HFFc6 (cell line): ENCODE data around the gene ABCA7. TPM values are rescaled to one million over a fixed set of nuclear protein-coding genes. Genes with fewer than 3 reads are reported as not detected.

Source experiments
- DNase-seq: peaks from one replicate; pipeline ENCODE4 v3.0.0-alpha.2; 2018
- H3K27ac Mint-ChIP-seq: 2 replicates; pipeline ENCODE4 v1.8.0; 2020; ENCODE audit warnings: mild to moderate bottlenecking, mixed read lengths
- H3K27me3 Mint-ChIP-seq: 2 replicates; pipeline ENCODE4 v1.8.0; 2021; ENCODE audit warnings: mild to moderate bottlenecking, moderate library complexity, mixed read lengths; ENCODE audit not compliant: insufficient read depth
- H3K36me3 Mint-ChIP-seq: 2 replicates; pipeline ENCODE4 v1.8.0; 2021; ENCODE audit warnings: low read depth, mixed read lengths
- H3K4me1 Mint-ChIP-seq: 2 replicates; pipeline ENCODE4 v1.8.0; 2020; ENCODE audit warnings: low read depth, mixed read lengths
- H3K4me3 Mint-ChIP-seq: 2 replicates; pipeline ENCODE4 v1.8.0; 2020; ENCODE audit warnings: mild to moderate bottlenecking, moderate library complexity, mixed read lengths
- H3K9me3 Mint-ChIP-seq: 2 replicates; pipeline ENCODE4 v1.8.0; 2020; ENCODE audit warnings: mild to moderate bottlenecking, mixed read lengths
- CTCF ChIP-seq: fragments of 200-600 bp; sonication (generic); IDR thresholded peaks from 2 replicates; pipeline ENCODE4 v1.5.0; 2021; ENCODE audit warnings: antibody characterized with exemption, mild to moderate bottlenecking
- long read RNA-seq: library from polyadenylated mRNA; unstranded; transcript quantifications from one replicate; pipeline ENCODE4 v2.0.0, GENCODE V29; 2019
- total RNA-seq, 6 experiments: library from RNA; stranded (reverse); fragmentation: NEBNext Ultra II Directional; extraction: Animal tissue kit (Norgen Biotek cat#: 25700); gene quantifications; 2 replicates in 1 of 6; 3 replicates in 5 of 6; pipeline ENCODE4 v1.2.3, GENCODE V29; 2021

The ABCA7 gene
- 1 to 10 TPM; 4.6 to 8.1 (median 6.6) TPM for total RNA-seq
- long read RNA-seq, partial matches to known transcripts: 0 of 2 reads
- long read RNA-seq, other reads (novel, unspliced or antisense): 2 of 2 reads

- H3K36me3 Mint-ChIP-seq: peaks cover 10% of the 10 kb centered on the region
Observed at GRCh38 chr19:1039646-1040475, at the start of gene ABCA7. TSS of gene ABCA7 (plus strand) at chr19:1040107. CDS start at chr19:1041362, 1,255 bp downstream.

GRCh38 chr19:990119-990571, 49.8 kb upstream of the ABCA7 start:
- Mint-ChIP-seq H3K36me3 (peaks cover 4% of the 10 kb centered on the region; the same call in 1 of the 2 replicates), H3K27ac (no peak overlapping the region), H3K4me3 (no peak overlapping the region), H3K9me3 (no peaks in the 10 kb centered on the region), H3K27me3 (peaks cover 2% of the 10 kb centered on the region; the same call in 1 of the 2 replicates), H3K4me1 (peaks cover 7% of the 10 kb centered on the region)
- no peak for TF ChIP-seq CTCF
- DNase-seq: no peak

More at GRCh38 chr19:1039646-1040475, at the start of gene ABCA7:
- DNase-seq: peak; percentile 98
- peak within 1 kb of the TSS; percentile 91 for H3K4me3 Mint-ChIP-seq
- peaks cover 32% of the 10 kb centered on the region for H3K27me3 Mint-ChIP-seq
- peak; percentile 9; the same call in 1 of the 2 replicates for TF ChIP-seq CTCF
- H3K4me1 Mint-ChIP-seq: peaks cover 36% of the 10 kb centered on the region
- peak within 1 kb of the TSS; percentile 49 for H3K27ac Mint-ChIP-seq
- H3K9me3 Mint-ChIP-seq: peaks cover 6% of the 10 kb centered on the region; the same call in 1 of the 2 replicates

GRCh38 chr19:990746-991145, 49.2 kb upstream of the ABCA7 start:
- Mint-ChIP-seq H3K9me3 (no peaks in the 10 kb centered on the region), H3K4me1 (peaks cover under 1% of the 10 kb centered on the region), H3K4me3 (no peak overlapping the region), H3K36me3 (peaks cover 4% of the 10 kb centered on the region; the same call in 1 of the 2 replicates), H3K27ac (no peak overlapping the region), H3K27me3 (peaks cover 4% of the 10 kb centered on the region; the same call in 1 of the 2 replicates)
- no peak for TF ChIP-seq CTCF
- DNase-seq: no peak

GRCh38 chr19:991174-991931, 48.6 kb upstream of the ABCA7 start:
- Mint-ChIP-seq H3K9me3 (no peaks in the 10 kb centered on the region), H3K36me3 (peaks cover 4% of the 10 kb centered on the region; the same call in 1 of the 2 replicates)

More at GRCh38 chr19:991174-991931, 48.6 kb upstream of the ABCA7 start:
- no peak for TF ChIP-seq CTCF
- H3K27ac Mint-ChIP-seq: no peak overlapping the region
- peaks cover 6% of the 10 kb centered on the region; the same call in 1 of the 2 replicates for H3K27me3 Mint-ChIP-seq
- peak; percentile 65 for DNase-seq
- peaks cover 2% of the 10 kb centered on the region; the same call in 1 of the 2 replicates for H3K4me1 Mint-ChIP-seq
- no peak overlapping the region for H3K4me3 Mint-ChIP-seq
